ENCODE data around the gene RPL13A.
A peak's percentile ranks its signal among the peaks of the same experiment; 100 is the strongest.

RPL13A gene

GRCh38 chr19:49499030-49499670 lies 11.7 kb downstream of the RPL13A start:
- no peak for TF ChIP-seq Cebpa-rat (IDR thresholded peaks at IDR 0.05)
- H3K36me3 ChIP-seq, result peaks cover 27 to 34% (median 31%) of the 10 kb centered on the region in 11 experiments
- H3K27ac ChIP-seq, result peak overlapping the region in 10 of 11 experiments; percentile 26 to 99 (median 98); a peak in 20 of 22 replicates
- H3K4me1 ChIP-seq, result peaks cover 49 to 78% (median 65%) of the 10 kb centered on the region in 10 experiments
- H3K4me2 ChIP-seq, result peak overlapping the region; percentile 89 to 100 (median 99)
- peak overlapping the region; percentile 96 to 99 (median 98) for H3K9ac ChIP-seq
- H3K9me3 ChIP-seq (replicated peaks in 1 of 11), result no peaks in the 10 kb centered on the region
- H3K27me3 ChIP-seq, result no peaks in the 10 kb centered on the region
- H3K4me3 ChIP-seq, result peak overlapping the region; percentile 9 to 96 (median 92); a peak in 17 of 20 replicates
- H4K20me1 ChIP-seq, result peaks cover 27 to 49% (median 42%) of the 10 kb centered on the region in 11 experiments

GRCh38 chr19:49502866-49503581 lies 15.6 kb downstream of the RPL13A start:
- peaks cover 19 to 21% (median 20%) of the 10 kb centered on the region in 11 experiments for H3K36me3 ChIP-seq
- no peak overlapping the region for H3K4me3 ChIP-seq
- peaks cover 50 to 84% (median 72%) of the 10 kb centered on the region in 10 experiments for H3K4me1 ChIP-seq
- H4K20me1 ChIP-seq, result peaks cover 20 to 40% (median 32%) of the 10 kb centered on the region in 11 experiments
- no peaks in the 10 kb centered on the region for H3K27me3 ChIP-seq
- TF ChIP-seq Cebpa-rat (IDR thresholded peaks at IDR 0.05), result no peak
- H3K9me3 ChIP-seq (replicated peaks in 1 of 11), result no peaks in the 10 kb centered on the region
- peak overlapping the region in 3 of 11 experiments; percentile 11 to 44 (median 24); a peak in 5 of 22 replicates for H3K9ac ChIP-seq
- peak overlapping the region in 3 of 11 experiments; percentile 17 to 99 (median 35); a peak in 5 of 22 replicates for H3K27ac ChIP-seq
- H3K4me2 ChIP-seq, result peak overlapping the region in 3 of 11 experiments; percentile 7 to 24 (median 15); a peak in 3 of 22 replicates

GRCh38 chr19:49503582-49503962 lies 16.2 kb downstream of the RPL13A start:
- Histone ChIP-seq H3K9ac (peak overlapping the region in 1 of 11 experiments; percentile 44; a peak in 4 of 22 replicates), H3K4me3 (no peak overlapping the region)
- no peak for TF ChIP-seq Cebpa-rat (IDR thresholded peaks at IDR 0.05)

GRCh38 chr19:49506575-49507105 lies 19.2 kb downstream of the RPL13A start:
- H3K4me1 ChIP-seq, result peaks cover 53 to 81% (median 68%) of the 10 kb centered on the region in 10 experiments
- no peak overlapping the region for H3K4me3 ChIP-seq
- peak overlapping the region in 7 of 11 experiments; percentile 48 to 91 (median 64); a peak in 10 of 22 replicates for H3K27ac ChIP-seq
- no peaks in the 10 kb centered on the region for H3K9me3 ChIP-seq (replicated peaks in 1 of 11)
- no peaks in the 10 kb centered on the region for H3K36me3 ChIP-seq
- no peaks in the 10 kb centered on the region for H3K27me3 ChIP-seq
- peak overlapping the region; percentile 41 to 93 (median 64) for H3K4me2 ChIP-seq
- H3K9ac ChIP-seq, result peak overlapping the region in 3 of 11 experiments; percentile 3 to 61 (median 41); a peak in 3 of 22 replicates
- no peak for TF ChIP-seq Cebpa-rat (IDR thresholded peaks at IDR 0.05)
- peaks cover 0 to 7% (median 0%) of the 10 kb centered on the region in 11 experiments; a peak in 5 of 22 replicates for H4K20me1 ChIP-seq

More at GRCh38 chr19:49503582-49503962, 16.2 kb downstream of the RPL13A start:
- no peaks in the 10 kb centered on the region for H3K9me3 ChIP-seq (replicated peaks in 1 of 11)
- H3K36me3 ChIP-seq, result peaks cover 14 to 16% (median 15%) of the 10 kb centered on the region in 11 experiments
- peaks cover 14 to 35% (median 27%) of the 10 kb centered on the region in 11 experiments; a peak in 21 of 22 replicates for H4K20me1 ChIP-seq
- peaks cover 49 to 83% (median 71%) of the 10 kb centered on the region in 10 experiments for H3K4me1 ChIP-seq
- H3K4me2 ChIP-seq, result no peak overlapping the region
- H3K27me3 ChIP-seq, result no peaks in the 10 kb centered on the region
- no peak overlapping the region; a peak in 1 of 22 replicates for H3K27ac ChIP-seq

- peak in 2 of 11 experiments; percentile 60 to 85; a peak in 3 of 22 replicates for TF ChIP-seq Cebpa-rat (IDR thresholded peaks at IDR 0.05)
- no peaks in the 10 kb centered on the region for H3K27me3 ChIP-seq
- peaks cover 0 to under 1% (median 0%) of the 10 kb centered on the region in 11 experiments; a peak in 1 of 22 replicates for H4K20me1 ChIP-seq
- no peaks in the 10 kb centered on the region for H3K9me3 ChIP-seq (replicated peaks in 1 of 11)
- no peak overlapping the region for H3K4me3 ChIP-seq
- H3K4me1 ChIP-seq, result peaks cover 59 to 81% (median 72%) of the 10 kb centered on the region in 10 experiments
- H3K27ac ChIP-seq, result peak overlapping the region in 8 of 11 experiments; percentile 6 to 91 (median 63); a peak in 15 of 22 replicates
- H3K36me3 ChIP-seq, result no peaks in the 10 kb centered on the region
- H3K4me2 ChIP-seq, result peak overlapping the region; percentile 41 to 93 (median 64)
- peak overlapping the region in 7 of 11 experiments; percentile 15 to 61 (median 31); a peak in 12 of 22 replicates for H3K9ac ChIP-seq
These were observed 20.5 kb downstream of the RPL13A start for GRCh38 chr19:49507803-49508494.

GRCh38 chr19:49512970-49513745 lies 25.8 kb downstream of the RPL13A start:
- Histone ChIP-seq H3K4me1 (peaks cover 81 to 95% (median 88%) of the 10 kb centered on the region in 10 experiments), H3K4me3 (peak overlapping the region; percentile 69 to 96 (median 76)), H3K27ac (peak overlapping the region; percentile 84 to 98 (median 92)), H4K20me1 (peaks cover 0 to 27% (median 0%) of the 10 kb centered on the region in 11 experiments; a peak in 4 of 22 replicates), H3K36me3 (peaks cover 0 to 31% (median 0%) of the 10 kb centered on the region in 11 experiments; a peak in 9 of 22 replicates), H3K27me3 (no peaks in the 10 kb centered on the region), H3K4me2 (peak overlapping the region; percentile 87 to 99 (median 95)), H3K9me3 (replicated peaks in 1 of 11) (no peaks in the 10 kb centered on the region), H3K9ac (peak overlapping the region; percentile 85 to 95 (median 90))
- TF ChIP-seq Cebpa-rat (IDR thresholded peaks at IDR 0.05), result no peak

- TF ChIP-seq Cebpa-rat (IDR thresholded peaks at IDR 0.05), result no peak
- Histone ChIP-seq H3K9ac (peak overlapping the region; percentile 85 to 95 (median 90)), H3K27me3 (no peaks in the 10 kb centered on the region), H3K4me2 (peak overlapping the region; percentile 87 to 99 (median 95)), H3K27ac (peak overlapping the region; percentile 84 to 98 (median 92); a peak in 21 of 22 replicates), H3K9me3 (replicated peaks in 1 of 11) (no peaks in the 10 kb centered on the region), H3K4me1 (peaks cover 83 to 98% (median 89%) of the 10 kb centered on the region in 10 experiments), H4K20me1 (peaks cover 0 to 27% (median 0%) of the 10 kb centered on the region in 11 experiments; a peak in 4 of 22 replicates), H3K36me3 (peaks cover 0 to 36% (median 0%) of the 10 kb centered on the region in 11 experiments; a peak in 9 of 22 replicates), H3K4me3 (peak overlapping the region; percentile 69 to 96 (median 76))
These were observed 26.3 kb downstream of the RPL13A start for GRCh38 chr19:49513746-49514118.
